K562 (cell line): ENCODE measurements around the gene SIGMAR1. TPM values are rescaled to one million over a fixed set of nuclear protein-coding genes. Genes with fewer than 3 reads are reported as not detected.

Experiments used
- ARID1B ChIP-seq: fragments of 450-650 bp; IDR thresholded peaks from 2 replicates; pipeline ENCODE4 v1.6.1; 2016; ENCODE audit warnings: antibody characterized with exemption, mild to moderate bottlenecking, inconsistent platforms
- CCAR2 ChIP-seq: fragments of 200-400 bp; formaldehyde crosslinking; IDR thresholded peaks from 2 replicates; pipeline ENCODE4 v1.6.1; 2017; ENCODE audit warnings: mild to moderate bottlenecking, low read depth, low read length
- ERF ChIP-seq: fragments of 450-650 bp; formaldehyde crosslinking; IDR thresholded peaks from 2 replicates; pipeline ENCODE4 v1.4.0; 2020; ENCODE audit warnings: mild to moderate bottlenecking, mixed read lengths
- MAFG ChIP-seq: fragments of 450-650 bp; conservative IDR thresholded peaks from 2 replicates; pipeline ENCODE4 v1.6.1; 2016; ENCODE audit warnings: missing genetic modification characterization, missing compliant biosample characterization
- MYBL2 ChIP-seq, 2 experiments: fragments of 450-650 bp in 1 of 2; sonication (generic) in 1 of 2; formaldehyde crosslinking in 1 of 2; IDR thresholded peaks; 2 replicates each; pipeline versions ENCODE4 v1.6.1 to v1.8.1; 2017 to 2022; ENCODE audit warnings: borderline replicate concordance in 1 of 2, inconsistent platforms in 1 of 2, low read depth in 1 of 2, mild to moderate bottlenecking in 1 of 2, missing genetic modification reagents in 1 of 2, moderate library complexity in 1 of 2
- NR4A1 ChIP-seq, 2 experiments: fragments of 250-450 bp in 1 of 2; fragments of 450-650 bp in 1 of 2; sonication (Bioruptor Pico) in 1 of 2; IDR thresholded peaks; 2 replicates each; pipeline versions ENCODE4 v1.4.0 to v1.6.1; 2016 to 2020; ENCODE audit warnings: mild to moderate bottlenecking in 2 of 2, missing compliant biosample characterization in 1 of 2, missing genetic modification characterization in 1 of 2, moderate library complexity in 1 of 2
- POLR2G ChIP-seq: fragments of 200-400 bp; formaldehyde crosslinking; IDR thresholded peaks from 2 replicates; pipeline ENCODE4 v1.6.1; 2017; ENCODE audit warnings: low read depth, mild to moderate bottlenecking, antibody characterized with exemption, low read length, moderate library complexity
- TAF1 ChIP-seq: IDR thresholded peaks from 2 replicates; pipeline ENCODE4 v1.6.1; 2011; ENCODE audit warnings: mild to moderate bottlenecking, low read length, moderate library complexity; ENCODE audit not compliant: insufficient read depth, control insufficient read depth, severe bottlenecking; ENCODE audit errors: extremely low read depth
- THRAP3 ChIP-seq: fragments of 450-650 bp; IDR thresholded peaks from 2 replicates; pipeline ENCODE4 v1.6.1; 2016; ENCODE audit warnings: mild to moderate bottlenecking, inconsistent platforms, borderline replicate concordance
- ZNF232 ChIP-seq: sonication (generic); formaldehyde crosslinking; IDR thresholded peaks from 2 replicates; pipeline ENCODE4 v1.8.0; 2022; ENCODE audit warnings: mild to moderate bottlenecking, missing genetic modification reagents
- ZNF507 ChIP-seq: conservative IDR thresholded peaks from 2 replicates; pipeline ENCODE4 v1.6.1; 2017; ENCODE audit warnings: missing genetic modification characterization, missing compliant biosample characterization
- ZNF583 ChIP-seq: fragments of 250-450 bp; sonication (Bioruptor Pico); IDR thresholded peaks from 2 replicates; pipeline ENCODE4 v1.4.0; 2020
- ZNF77 ChIP-seq: fragments of 250-450 bp; sonication (Bioruptor Pico); IDR thresholded peaks from 2 replicates; pipeline ENCODE4 v1.5.0; 2020
- polyA plus RNA-seq, 8 experiments: library from polyadenylated mRNA; depleted of rRNA in 4 of 8; stranded (reverse) in 5 of 8; unstranded in 3 of 8; fragments of >200 nt; fragmentation: Nextera tagmentation in 2 of 8; fragmentation: Illumina TruSeq in 1 of 8; extraction: Ambion mirVana in 2 of 8; extraction: Trizol in 1 of 8; gene quantifications; 2 replicates each; pipeline versions ENCODE4 v1.2.1 to v1.2.3, GENCODE V29; 2011 to 2014; ENCODE audit warnings: inconsistent platforms in 1 of 8, missing spikeins in 1 of 8
- total RNA-seq, 7 experiments: library from RNA; depleted of rRNA in 6 of 7; stranded (reverse); fragments of >200 nt in 6 of 7; fragmentation: Illumina TruSeq in 2 of 7; extraction: Trizol in 2 of 7; gene quantifications; 2 replicates each; pipeline versions ENCODE4 v1.2.1 to v1.2.3, GENCODE V29; 2011 to 2021; ENCODE audit warnings: low replicate concordance in 1 of 7
- TF ChIP-seq, protein P1 (sequence below), 2 experiments: fragments of 450-650 bp; IDR thresholded peaks; 2 replicates each; pipeline ENCODE4 v1.6.1; 2016
- TF ChIP-seq, protein P2 (sequence below): fragments of 450-650 bp; IDR thresholded peaks from 2 replicates; pipeline ENCODE4 v1.6.1; 2018; ENCODE audit not compliant: partially characterized antibody
- TF ChIP-seq, protein P3 (sequence below): sonication (generic); formaldehyde crosslinking; IDR thresholded peaks from 2 replicates; pipeline ENCODE4 v1.8.1; 2022; ENCODE audit warnings: missing genetic modification reagents

SIGMAR1 gene
- total and polyA plus RNA-seq, 9 of the 15 experiments (the other 6 are each of a cell fraction or from before 2014, with no cell fraction given) = 6.9 to 80.0 (median 35.2) TPM

DNA sequence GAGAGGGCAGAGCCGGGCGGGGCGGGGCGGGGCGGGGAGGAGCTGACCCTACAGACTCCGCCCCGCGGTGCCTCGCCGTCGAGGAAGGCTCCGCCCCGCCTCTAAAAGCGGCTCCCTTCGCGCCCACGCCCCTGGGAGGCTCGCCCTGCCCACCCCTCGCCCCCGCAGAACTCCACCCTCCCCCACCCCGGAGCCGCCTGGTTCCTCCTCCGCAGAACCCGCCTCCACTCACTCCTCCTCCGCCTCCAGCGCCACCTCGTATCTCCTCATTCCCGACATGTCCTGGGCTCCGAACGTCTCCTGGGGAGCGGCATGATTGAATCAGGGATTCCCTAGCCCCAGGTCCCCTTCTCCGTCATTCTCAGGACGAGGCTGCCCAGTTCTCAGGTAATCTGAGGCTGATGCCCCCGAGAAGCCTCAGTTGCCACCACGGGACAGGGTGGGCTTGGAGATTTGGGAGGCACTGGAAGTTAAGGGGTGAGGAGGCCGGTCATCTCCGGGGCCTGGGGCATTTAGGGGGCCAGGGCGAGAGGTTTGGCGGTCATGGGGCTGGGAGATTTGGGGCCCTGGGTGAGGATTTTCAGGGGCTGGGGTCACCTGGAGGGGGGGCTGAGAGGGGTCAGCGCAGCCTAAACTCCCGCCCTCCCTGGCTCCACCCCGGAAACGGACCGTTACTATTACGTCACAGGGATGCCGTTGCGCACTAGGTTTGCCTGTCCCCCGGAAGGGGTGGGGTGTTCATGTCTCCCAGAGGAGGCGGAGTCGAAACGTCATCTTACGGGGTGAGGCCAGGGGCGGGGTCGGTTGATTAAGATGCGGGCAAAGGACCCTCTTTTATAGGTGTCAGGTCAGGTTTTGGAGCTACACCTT lies 28.0 kb upstream of the SIGMAR1 start (continued):
- TF ChIP-seq, protein P1, sequence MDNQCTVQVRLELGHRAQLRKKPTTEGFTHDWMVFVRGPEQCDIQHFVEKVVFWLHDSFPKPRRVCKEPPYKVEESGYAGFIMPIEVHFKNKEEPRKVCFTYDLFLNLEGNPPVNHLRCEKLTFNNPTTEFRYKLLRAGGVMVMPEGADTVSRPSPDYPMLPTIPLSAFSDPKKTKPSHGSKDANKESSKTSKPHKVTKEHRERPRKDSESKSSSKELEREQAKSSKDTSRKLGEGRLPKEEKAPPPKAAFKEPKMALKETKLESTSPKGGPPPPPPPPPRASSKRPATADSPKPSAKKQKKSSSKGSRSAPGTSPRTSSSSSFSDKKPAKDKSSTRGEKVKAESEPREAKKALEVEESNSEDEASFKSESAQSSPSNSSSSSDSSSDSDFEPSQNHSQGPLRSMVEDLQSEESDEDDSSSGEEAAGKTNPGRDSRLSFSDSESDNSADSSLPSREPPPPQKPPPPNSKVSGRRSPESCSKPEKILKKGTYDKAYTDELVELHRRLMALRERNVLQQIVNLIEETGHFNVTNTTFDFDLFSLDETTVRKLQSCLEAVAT (IDR thresholded peaks at IDR 0.05) = no peak; a peak in 1 of 4 replicates
- TF ChIP-seq, protein P2, sequence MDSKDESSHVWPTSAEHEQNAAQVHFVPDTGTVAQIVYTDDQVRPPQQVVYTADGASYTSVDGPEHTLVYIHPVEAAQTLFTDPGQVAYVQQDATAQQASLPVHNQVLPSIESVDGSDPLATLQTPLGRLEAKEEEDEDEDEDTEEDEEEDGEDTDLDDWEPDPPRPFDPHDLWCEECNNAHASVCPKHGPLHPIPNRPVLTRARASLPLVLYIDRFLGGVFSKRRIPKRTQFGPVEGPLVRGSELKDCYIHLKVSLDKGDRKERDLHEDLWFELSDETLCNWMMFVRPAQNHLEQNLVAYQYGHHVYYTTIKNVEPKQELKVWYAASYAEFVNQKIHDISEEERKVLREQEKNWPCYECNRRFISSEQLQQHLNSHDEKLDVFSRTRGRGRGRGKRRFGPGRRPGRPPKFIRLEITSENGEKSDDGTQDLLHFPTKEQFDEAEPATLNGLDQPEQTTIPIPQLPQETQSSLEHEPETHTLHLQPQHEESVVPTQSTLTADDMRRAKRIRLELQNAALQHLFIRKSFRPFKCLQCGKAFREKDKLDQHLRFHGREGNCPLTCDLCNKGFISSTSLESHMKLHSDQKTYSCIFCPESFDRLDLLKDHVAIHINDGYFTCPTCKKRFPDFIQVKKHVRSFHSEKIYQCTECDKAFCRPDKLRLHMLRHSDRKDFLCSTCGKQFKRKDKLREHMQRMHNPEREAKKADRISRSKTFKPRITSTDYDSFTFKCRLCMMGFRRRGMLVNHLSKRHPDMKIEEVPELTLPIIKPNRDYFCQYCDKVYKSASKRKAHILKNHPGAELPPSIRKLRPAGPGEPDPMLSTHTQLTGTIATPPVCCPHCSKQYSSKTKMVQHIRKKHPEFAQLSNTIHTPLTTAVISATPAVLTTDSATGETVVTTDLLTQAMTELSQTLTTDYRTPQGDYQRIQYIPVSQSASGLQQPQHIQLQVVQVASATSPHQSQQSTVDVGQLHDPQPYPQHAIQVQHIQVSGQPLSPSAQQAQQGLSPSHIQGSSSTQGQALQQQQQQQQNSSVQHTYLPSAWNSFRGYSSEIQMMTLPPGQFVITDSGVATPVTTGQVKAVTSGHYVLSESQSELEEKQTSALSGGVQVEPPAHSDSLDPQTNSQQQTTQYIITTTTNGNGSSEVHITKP = no peak
- TF ChIP-seq THRAP3 (0 out of 2 replicates have a peak, but pooled peaks have one; percentile 43), POLR2G (peak; percentile 81), ZNF507 (tag) (no peak), TAF1 (peak; percentile 85), MAFG (tag) (no peak), ZNF77 (CRISPR knock-in tag) (no peak), NR4A1 (CRISPR knock-in tag; IDR thresholded peaks at IDR 0.05) (no peak), NR4A1 (tag; IDR thresholded peaks at IDR 0.05) (no peak), ZNF232 (CRISPR knock-in tag) (no peak), ERF (CRISPR knock-in tag) (no peak), CCAR2 (no peak), MYBL2 (IDR thresholded peaks at IDR 0.05; ENCODE audit: low read depth) (no peak), MYBL2 (CRISPR knock-in tag; IDR thresholded peaks at IDR 0.05; ENCODE audit: borderline replicate concordance) (no peak), ARID1B (no peak; the same call in none of the 2 replicates), ZNF583 (CRISPR knock-in tag) (no peak)
- TF ChIP-seq, protein P3, sequence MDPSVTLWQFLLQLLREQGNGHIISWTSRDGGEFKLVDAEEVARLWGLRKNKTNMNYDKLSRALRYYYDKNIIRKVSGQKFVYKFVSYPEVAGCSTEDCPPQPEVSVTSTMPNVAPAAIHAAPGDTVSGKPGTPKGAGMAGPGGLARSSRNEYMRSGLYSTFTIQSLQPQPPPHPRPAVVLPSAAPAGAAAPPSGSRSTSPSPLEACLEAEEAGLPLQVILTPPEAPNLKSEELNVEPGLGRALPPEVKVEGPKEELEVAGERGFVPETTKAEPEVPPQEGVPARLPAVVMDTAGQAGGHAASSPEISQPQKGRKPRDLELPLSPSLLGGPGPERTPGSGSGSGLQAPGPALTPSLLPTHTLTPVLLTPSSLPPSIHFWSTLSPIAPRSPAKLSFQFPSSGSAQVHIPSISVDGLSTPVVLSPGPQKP (CRISPR knock-in tag) = no peak
